A673 (cell line): ENCODE results near the gene ITIH1. TPM values are rescaled to one million over a fixed set of nuclear protein-coding genes. Genes with fewer than 3 reads are reported as not detected.

ENCODE experiments used
- BruUV-seq: library from RNA; stranded (reverse); fragments of 400-500 nt; replicated peaks from 2 replicates; lab custom pipeline; 2021; lab: Mats Ljungman, UMichigan
- CTCF ChIA-PET: fragments of 300-600 bp; sonication (Branson Sonifier 250); formaldehyde crosslinking; loops from one replicate; lab custom pipeline; 2022; ENCODE audit warnings: antibody characterized with exemption; lab: Charles Lee
- POLR2A ChIA-PET: fragments of 300-600 bp; sonication (Branson Sonifier 250); formaldehyde crosslinking; loops from one replicate; lab custom pipeline; 2022; ENCODE audit warnings: antibody characterized with exemption; ENCODE audit not compliant: low non-redundant PET; lab: Charles Lee
- DNase-seq: peaks from one replicate; pipeline ENCODE4 v3.0.0-alpha.2; 2015; ENCODE audit warnings: low spot score
- H3K27ac ChIP-seq: fragments of 200-600 bp; sonication (generic); 2 replicates; pipeline ENCODE4 v1.5.1; 2016; ENCODE audit warnings: mixed run types, low read depth, mild to moderate bottlenecking, mixed read lengths, antibody characterized with exemption, low read length; ENCODE audit not compliant: poor library complexity, severe bottlenecking
- H3K27me3 ChIP-seq: fragments of 200-600 bp; sonication (generic); replicated peaks from 2 replicates; pipeline ENCODE4 v1.6.1; 2017; ENCODE audit warnings: mixed run types, low read depth, mild to moderate bottlenecking, mixed read lengths, antibody characterized with exemption, low read length; ENCODE audit not compliant: insufficient read depth, poor library complexity
- H3K36me3 ChIP-seq: fragments of 200-600 bp; sonication (generic); 2 replicates; pipeline ENCODE4 v1.6.1; 2016; ENCODE audit warnings: mixed run types, mild to moderate bottlenecking, mixed read lengths, antibody characterized with exemption, low read length; ENCODE audit not compliant: insufficient read depth, poor library complexity, severe bottlenecking
- H3K4me1 ChIP-seq: fragments of 200-600 bp; sonication (generic); 2 replicates; pipeline ENCODE4 v1.6.1; 2017; ENCODE audit warnings: mixed run types, mild to moderate bottlenecking, mixed read lengths, antibody characterized with exemption, low read length; ENCODE audit not compliant: insufficient read depth, poor library complexity, severe bottlenecking
- H3K4me3 ChIP-seq: fragments of 200-600 bp; sonication (generic); 2 replicates; pipeline ENCODE4 v1.5.1; 2016; ENCODE audit warnings: low read depth, mixed run types, mild to moderate bottlenecking, mixed read lengths, low read length; ENCODE audit not compliant: poor library complexity, severe bottlenecking
- H3K9me3 ChIP-seq: fragments of 200-600 bp; sonication (generic); 2 replicates; pipeline ENCODE4 v1.6.1; 2016; ENCODE audit warnings: mixed run types, low read depth, mild to moderate bottlenecking, mixed read lengths, antibody characterized with exemption, low read length; ENCODE audit not compliant: poor library complexity, severe bottlenecking
- EZH2 ChIP-seq: fragments of 200-600 bp; sonication (generic); IDR thresholded peaks from 2 replicates; pipeline ENCODE4 v1.6.1; 2017; ENCODE audit warnings: borderline replicate concordance, low read depth, mild to moderate bottlenecking, mixed read lengths, antibody characterized with exemption, low read length; ENCODE audit not compliant: poor library complexity, severe bottlenecking
- intact Hi-C: fragments of 100-400 bp; cut with micrococcal nuclease; formaldehyde crosslinking; loops from one replicate; pipeline ENCODE4 v1.10.0; 2022; ENCODE audit not compliant: unreplicated experiment
- total RNA-seq: library from RNA; stranded (reverse); gene quantifications from 2 replicates; pipeline ENCODE4 v1.2.3, GENCODE V29; 2021
- TF ChIP-seq, protein P1 (sequence below): fragments of 300-800, 200-600 bp; sonication (generic); conservative IDR thresholded peaks from 2 replicates; pipeline ENCODE4 v1.5.1; 2017; ENCODE audit warnings: low read depth, mild to moderate bottlenecking, antibody characterized with exemption, low read length, moderate library complexity, mixed read lengths

The ITIH1 gene
- total RNA-seq, 1 experiment from 2014 or later: not detected

DNA sequence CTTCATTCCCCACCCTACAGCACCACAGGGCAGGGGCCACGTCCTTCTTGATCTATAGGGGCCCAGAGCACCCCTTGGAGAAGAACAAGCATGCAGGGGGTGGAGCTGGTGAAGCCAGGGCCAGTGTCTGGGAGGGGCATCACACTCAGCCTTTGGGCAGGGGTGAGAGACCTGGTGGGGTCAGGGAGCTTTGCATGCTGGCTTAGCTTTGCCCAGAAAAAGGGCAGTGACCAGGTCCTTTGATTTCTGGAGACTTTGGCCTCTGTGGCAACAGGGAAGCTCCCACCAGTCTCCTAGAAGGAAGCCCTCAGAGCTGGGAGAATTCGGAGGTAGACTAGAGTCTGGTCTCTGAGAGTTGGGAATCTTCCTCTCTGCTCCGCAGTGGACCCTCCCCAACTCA, 52.1 kb downstream of the ITIH1 start:
- H3K4me3 ChIP-seq: no peak overlapping the region
- H3K27ac ChIP-seq: no peak overlapping the region
- CTCF ChIA-PET: no interaction called here
- no peak for TF ChIP-seq EZH2
- TF ChIP-seq, protein P1, sequence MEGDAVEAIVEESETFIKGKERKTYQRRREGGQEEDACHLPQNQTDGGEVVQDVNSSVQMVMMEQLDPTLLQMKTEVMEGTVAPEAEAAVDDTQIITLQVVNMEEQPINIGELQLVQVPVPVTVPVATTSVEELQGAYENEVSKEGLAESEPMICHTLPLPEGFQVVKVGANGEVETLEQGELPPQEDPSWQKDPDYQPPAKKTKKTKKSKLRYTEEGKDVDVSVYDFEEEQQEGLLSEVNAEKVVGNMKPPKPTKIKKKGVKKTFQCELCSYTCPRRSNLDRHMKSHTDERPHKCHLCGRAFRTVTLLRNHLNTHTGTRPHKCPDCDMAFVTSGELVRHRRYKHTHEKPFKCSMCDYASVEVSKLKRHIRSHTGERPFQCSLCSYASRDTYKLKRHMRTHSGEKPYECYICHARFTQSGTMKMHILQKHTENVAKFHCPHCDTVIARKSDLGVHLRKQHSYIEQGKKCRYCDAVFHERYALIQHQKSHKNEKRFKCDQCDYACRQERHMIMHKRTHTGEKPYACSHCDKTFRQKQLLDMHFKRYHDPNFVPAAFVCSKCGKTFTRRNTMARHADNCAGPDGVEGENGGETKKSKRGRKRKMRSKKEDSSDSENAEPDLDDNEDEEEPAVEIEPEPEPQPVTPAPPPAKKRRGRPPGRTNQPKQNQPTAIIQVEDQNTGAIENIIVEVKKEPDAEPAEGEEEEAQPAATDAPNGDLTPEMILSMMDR: no peak
- DNase-seq: no peak
- POLR2A ChIA-PET: no interaction called here
- no peaks in the 10 kb centered on the region for H3K4me1 ChIP-seq
- no peaks in the 10 kb centered on the region for H3K36me3 ChIP-seq
- H3K27me3 ChIP-seq: no peaks in the 10 kb centered on the region
- no peaks in the 10 kb centered on the region for H3K9me3 ChIP-seq
- intact Hi-C loops: no loop called here
- no TSS peak for BruUV-seq

GRCh38 chr3:52829906-52830463, 52.6 kb downstream of the ITIH1 start:
- Histone ChIP-seq H3K4me3 (no peak overlapping the region), H3K27ac (no peak overlapping the region), H3K9me3 (no peaks in the 10 kb centered on the region), H3K4me1 (no peaks in the 10 kb centered on the region), H3K27me3 (no peaks in the 10 kb centered on the region), H3K36me3 (no peaks in the 10 kb centered on the region)
- intact Hi-C loops: no loop called here
- BruUV-seq: no TSS peak
- no peak for DNase-seq
- no peak for TF ChIP-seq EZH2
- TF ChIP-seq, protein P1: no peak
- POLR2A ChIA-PET: no interaction called here
- CTCF ChIA-PET: no interaction called here

GRCh38 chr3:52830535-52831258, 53.3 kb downstream of the ITIH1 start, which contains the start of gene ITIH4:
Gene ITIH4 (minus strand): TSS chr3:52830672. CDS start chr3:52830642, 30 bp downstream.
- no peak for DNase-seq
- intact Hi-C loops: no loop called here
- TF ChIP-seq EZH2: no peak
- TF ChIP-seq, protein P1: no peak
- BruUV-seq: no TSS peak
- Histone ChIP-seq H3K27me3 (no peaks in the 10 kb centered on the region), H3K27ac (no peak within 1 kb of the TSS), H3K36me3 (no peaks in the 10 kb centered on the region), H3K4me1 (no peaks in the 10 kb centered on the region), H3K9me3 (no peaks in the 10 kb centered on the region), H3K4me3 (no peak within 1 kb of the TSS)
- ChIA-PET POLR2A (no interaction called here), CTCF (no interaction called here)
